GM12864 (cell line): Measurements from ENCODE around the gene SORCS1.

Experiments used
- DNase-seq: peaks from one replicate; pipeline ENCODE4 v3.0.0-alpha.2; 2011; ENCODE audit warnings: low read depth
- H3K4me3 ChIP-seq: 2 replicates; pipeline ENCODE4 v1.5.1; 2011; ENCODE audit warnings: mild to moderate bottlenecking, low read depth, low read length, control low read depth
- CTCF ChIP-seq: IDR thresholded peaks from 2 replicates; pipeline ENCODE4 v1.5.1; 2011; ENCODE audit warnings: low read depth, mild to moderate bottlenecking, moderate library complexity, low read length, control low read depth, inconsistent platforms; ENCODE audit errors: missing control alignments

SORCS1 gene

GRCh38 chr10:106655165-106655564 lies 509.3 kb downstream of the SORCS1 start:
- H3K4me3 ChIP-seq = no peak overlapping the region

GRCh38 chr10:106652279-106652678 lies 512.2 kb downstream of the SORCS1 start:
- no peak overlapping the region for H3K4me3 ChIP-seq
- no peak for DNase-seq
- TF ChIP-seq CTCF = no peak

More at GRCh38 chr10:106655165-106655564, 509.3 kb downstream of the SORCS1 start:
- no peak for DNase-seq
- no peak for TF ChIP-seq CTCF

GRCh38 chr10:106648534-106649481 lies 515.7 kb downstream of the SORCS1 start:
- no peak for TF ChIP-seq CTCF
- DNase-seq = no peak
- no peak overlapping the region for H3K4me3 ChIP-seq

- no peak for TF ChIP-seq CTCF
- H3K4me3 ChIP-seq = no peak overlapping the region
- DNase-seq = no peak
Measured at GRCh38 chr10:106643473-106643872, 521.0 kb downstream of the SORCS1 start.

GRCh38 chr10:106637873-106638272 lies 526.6 kb downstream of the SORCS1 start:
- no peak overlapping the region for H3K4me3 ChIP-seq
- no peak for TF ChIP-seq CTCF
- no peak for DNase-seq

- H3K4me3 ChIP-seq = no peak overlapping the region
- no peak for TF ChIP-seq CTCF
- DNase-seq = no peak
Measured at GRCh38 chr10:106636766-106637491, 527.6 kb downstream of the SORCS1 start.
